LNCAP (cell line): ENCODE data around the gene CACNA1H.

ENCODE experiments used
- TF ChIP-seq, protein P1 (sequence below): fragments of 450-650 bp; IDR thresholded peaks from 2 replicates; pipeline ENCODE4 v1.5.1; 2017; ENCODE audit warnings: mild to moderate bottlenecking

The CACNA1H gene

DNA sequence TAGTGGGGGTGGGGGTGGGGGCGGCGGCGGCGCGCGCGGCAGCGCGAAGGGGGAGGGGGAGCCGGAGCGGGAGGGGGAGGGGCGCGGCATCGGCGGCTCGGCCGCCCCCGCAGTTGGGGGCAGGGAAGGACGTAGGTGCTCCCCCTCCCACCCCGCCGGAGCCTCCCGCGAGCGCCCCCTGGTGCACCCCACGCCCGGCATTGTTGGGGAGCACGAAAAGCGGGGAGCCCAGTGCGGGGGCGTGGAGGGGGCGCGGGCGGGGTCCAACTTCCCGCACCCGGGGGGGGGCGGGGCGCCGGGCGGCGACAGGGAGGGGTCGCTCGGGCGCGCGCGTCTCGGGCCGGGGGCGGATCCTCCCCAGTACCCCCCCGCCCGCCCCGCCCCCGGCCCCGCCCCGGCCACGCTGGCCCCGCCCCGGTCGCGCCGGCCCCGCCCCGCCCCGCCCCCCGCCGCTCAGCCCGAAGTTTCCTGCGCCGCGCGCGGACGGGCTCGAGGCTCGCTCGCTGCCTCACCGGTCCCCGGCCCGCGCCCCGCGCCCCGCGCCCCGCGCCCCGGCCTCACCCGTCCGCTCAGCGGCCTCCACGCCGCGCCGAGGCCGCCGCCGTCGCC is at the start of gene CACNA1H:
TSS of gene CACNA1H (plus strand) at position 456 of the 609 bp plus-strand sequence. CDS start 632 bp downstream, outside the sequence.
- TF ChIP-seq, protein P1, sequence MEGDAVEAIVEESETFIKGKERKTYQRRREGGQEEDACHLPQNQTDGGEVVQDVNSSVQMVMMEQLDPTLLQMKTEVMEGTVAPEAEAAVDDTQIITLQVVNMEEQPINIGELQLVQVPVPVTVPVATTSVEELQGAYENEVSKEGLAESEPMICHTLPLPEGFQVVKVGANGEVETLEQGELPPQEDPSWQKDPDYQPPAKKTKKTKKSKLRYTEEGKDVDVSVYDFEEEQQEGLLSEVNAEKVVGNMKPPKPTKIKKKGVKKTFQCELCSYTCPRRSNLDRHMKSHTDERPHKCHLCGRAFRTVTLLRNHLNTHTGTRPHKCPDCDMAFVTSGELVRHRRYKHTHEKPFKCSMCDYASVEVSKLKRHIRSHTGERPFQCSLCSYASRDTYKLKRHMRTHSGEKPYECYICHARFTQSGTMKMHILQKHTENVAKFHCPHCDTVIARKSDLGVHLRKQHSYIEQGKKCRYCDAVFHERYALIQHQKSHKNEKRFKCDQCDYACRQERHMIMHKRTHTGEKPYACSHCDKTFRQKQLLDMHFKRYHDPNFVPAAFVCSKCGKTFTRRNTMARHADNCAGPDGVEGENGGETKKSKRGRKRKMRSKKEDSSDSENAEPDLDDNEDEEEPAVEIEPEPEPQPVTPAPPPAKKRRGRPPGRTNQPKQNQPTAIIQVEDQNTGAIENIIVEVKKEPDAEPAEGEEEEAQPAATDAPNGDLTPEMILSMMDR, result peak; percentile 42

DNA sequence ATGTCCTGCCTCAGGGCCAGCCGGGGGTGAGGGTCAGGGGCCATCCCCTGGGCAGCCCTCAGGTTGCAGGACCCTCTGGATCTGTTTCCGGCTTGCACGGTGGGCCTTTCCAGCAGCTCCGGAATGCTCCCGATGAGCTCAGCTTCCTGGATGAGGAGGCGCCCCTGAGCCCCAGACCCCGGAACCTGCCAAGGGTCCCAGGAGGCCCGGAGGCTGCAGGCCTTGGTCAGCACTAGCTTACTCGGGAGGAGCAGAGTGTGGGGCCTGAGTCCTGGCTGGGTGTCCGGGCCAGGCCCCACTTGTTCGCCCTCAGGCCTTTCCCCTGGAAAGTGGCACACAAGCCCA is 49.3 kb upstream of the CACNA1H start:
- TF ChIP-seq, protein P1, result no peak

DNA sequence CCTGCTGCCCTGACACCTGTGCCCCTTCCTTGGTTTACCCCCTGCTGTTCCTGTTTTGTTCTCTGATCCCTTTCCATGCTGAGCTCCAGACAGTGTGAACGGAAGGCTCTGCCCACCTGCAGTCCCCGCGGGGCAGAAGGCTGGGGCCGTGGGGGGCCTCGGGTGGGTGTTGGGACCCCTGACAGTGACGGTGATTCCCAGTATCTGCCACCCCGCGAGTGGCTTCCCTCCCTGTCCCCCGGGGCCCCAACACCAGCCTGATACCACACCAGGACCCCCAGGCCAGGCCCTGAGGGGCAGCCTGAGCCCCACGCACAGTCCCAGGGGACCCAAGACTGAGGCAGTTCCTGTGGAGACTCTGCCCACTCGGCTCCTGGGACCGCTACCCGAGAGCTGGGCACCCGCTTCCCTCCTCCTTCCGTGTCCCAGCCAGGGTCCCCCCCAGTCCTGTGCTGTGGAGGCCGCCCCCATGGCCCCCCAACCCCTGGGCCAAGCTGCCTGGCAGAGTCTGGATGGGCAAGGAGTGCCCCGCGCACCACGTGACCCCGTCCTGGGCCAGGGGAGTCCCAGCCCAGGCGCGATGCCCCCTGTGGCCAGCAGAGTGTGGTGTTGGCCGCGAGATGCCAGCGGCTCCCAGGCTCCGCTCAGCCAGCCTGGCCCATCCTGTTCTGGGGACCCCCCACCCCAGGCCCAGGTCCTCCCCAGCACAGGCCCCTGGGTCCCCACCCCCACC is 46.9 kb upstream of the CACNA1H start:
- TF ChIP-seq, protein P1, result peak; percentile 91

DNA sequence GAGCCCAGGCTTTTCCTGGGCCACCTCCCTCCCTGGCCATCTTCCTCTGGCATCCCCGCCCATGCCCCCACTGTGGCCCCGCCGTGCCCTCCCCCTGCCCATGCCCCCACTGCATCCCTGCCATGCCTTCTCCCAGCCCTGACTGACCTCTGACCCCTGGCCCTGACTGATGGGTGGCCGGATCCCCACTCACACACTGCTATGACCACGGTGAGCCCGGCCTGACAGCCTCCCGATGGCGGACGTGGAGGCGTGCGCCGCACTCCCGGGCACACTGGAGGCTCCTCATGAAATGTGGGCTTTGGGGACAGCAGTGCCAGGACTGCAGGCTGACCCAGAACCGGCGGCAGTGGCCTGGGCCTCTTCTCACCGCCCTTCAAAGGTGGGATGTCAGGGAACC is 46.2 kb upstream of the CACNA1H start:
- TF ChIP-seq, protein P1, result no peak; the same call in 1 of the 2 replicates

DNA sequence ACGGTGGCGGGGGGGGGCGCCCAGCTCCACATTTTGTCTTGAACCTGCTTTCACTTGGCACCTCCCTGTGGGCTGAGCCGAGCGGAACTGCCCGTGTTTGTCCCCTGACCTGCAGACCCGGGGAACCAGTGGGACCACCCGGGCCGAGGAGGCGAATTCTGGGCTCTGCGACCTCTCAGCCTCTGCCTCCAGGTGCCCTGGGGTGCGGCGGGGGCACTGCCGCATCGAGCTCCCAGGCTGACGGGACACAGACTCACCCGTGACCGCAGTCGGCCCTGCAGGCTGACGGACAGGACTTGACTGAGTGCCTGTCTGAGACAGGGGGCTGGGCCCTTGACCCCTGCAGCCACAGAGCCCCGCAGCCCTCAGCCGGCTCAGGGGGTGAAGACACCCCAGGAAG is 45.8 kb upstream of the CACNA1H start:
- TF ChIP-seq, protein P1, result no peak

DNA sequence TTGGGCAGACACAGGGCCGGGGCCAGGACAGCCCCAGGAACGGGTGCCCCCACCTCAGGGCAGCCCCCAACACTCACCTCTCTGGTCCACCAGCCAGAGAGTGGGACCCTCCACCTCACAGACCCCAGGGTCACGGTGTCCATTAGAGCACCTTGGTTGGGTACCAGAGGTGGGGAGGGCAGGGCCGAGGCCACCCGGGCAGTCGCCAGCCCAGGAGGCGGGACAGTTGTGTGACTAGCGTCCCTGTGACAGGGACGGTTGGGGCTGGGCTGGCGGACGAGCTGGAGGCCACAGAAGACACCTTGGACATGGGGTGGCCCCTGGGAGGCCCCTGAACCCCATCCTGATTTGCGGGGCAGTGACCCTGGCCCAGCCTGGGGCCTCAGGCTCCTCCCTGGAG is 45.2 kb upstream of the CACNA1H start:
- TF ChIP-seq, protein P1, result no peak

DNA sequence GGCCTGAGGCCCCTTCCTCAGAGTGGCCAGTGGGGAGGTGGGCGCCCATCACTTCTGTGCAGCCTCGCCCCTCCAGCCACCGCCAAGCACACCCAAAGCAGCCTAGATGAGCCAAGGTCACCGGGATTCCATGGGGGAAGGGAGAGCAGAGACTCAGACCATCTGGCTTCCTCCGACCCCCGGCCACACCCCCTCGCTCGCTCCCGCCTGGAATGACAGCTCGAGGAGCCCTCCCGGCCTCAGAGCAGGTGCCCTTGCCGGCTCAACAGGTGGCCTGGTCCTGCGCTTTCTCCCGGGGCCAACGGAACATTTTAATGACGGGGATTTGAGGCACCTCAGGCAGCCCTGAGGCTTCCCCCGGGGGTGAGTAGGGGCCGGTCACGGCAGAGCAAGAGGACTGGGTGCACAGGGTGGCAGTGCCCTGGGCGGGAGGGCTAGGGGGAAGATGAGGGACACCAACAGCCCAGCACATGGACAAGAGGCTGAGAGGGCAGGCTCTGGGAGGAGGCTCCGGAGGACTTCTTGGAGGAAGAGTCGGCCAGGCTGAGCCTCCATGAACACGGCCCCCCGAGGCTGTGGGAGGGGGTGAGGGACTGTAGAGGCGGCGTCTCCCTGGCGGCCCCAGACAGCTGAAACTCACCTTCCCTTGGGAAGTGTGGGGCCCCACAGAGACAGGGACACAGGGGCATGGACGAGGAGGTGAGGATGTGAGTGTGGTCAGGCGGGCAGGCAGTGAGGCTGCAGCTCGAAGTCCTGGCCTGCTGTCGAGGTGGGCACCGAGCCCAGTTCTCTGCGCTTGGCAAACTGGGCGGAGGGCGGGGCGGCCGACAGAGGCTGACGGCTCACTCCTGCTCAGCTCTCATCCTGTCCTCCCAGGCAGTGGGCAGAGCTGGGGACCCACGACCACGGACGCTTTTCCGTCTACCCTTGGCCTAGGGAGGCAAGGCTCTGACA is 44.3 kb upstream of the CACNA1H start:
- TF ChIP-seq, protein P1, result no peak
